C4-2B (cell line): ENCODE data around the gene IFNLR1.

Experiments used
- CTCF ChIP-seq: fragments of 450-650 bp; conservative IDR thresholded peaks from 2 replicates; pipeline ENCODE4 v1.5.1; 2017; ENCODE audit warnings: mild to moderate bottlenecking
- ZFX ChIP-seq: fragments of 450-650 bp; IDR thresholded peaks from 2 replicates; pipeline ENCODE4 v1.6.1; 2017

GRCh38 chr1:24222793-24223192, 35.7 kb upstream of the IFNLR1 start:
- TF ChIP-seq CTCF (no peak), ZFX (no peak)
